Breast epithelium (tissue), 4 donors: ENCODE measurements around the gene PSMA8. TPM values are rescaled to one million over a fixed set of nuclear protein-coding genes. Genes with fewer than 3 reads are reported as not detected.
"Not testable (repeated sequence)": the region's sequence is repeated elsewhere in the genome, so short reads cannot be mapped to it uniquely, and the experiment has no call there.

Experiments used
- DNase-seq, 2 donors: peaks; one replicate each; pipeline ENCODE4 v3.0.0-alpha.2; 2019; ENCODE audit warnings: low spot score in 2 of 2
- H3K27ac ChIP-seq, 2 donors: fragments of 200-600 bp; sonication (generic) in 1 of 2; one replicate each; pipeline ENCODE4 v1.5.1; 2016 to 2019; ENCODE audit warnings: mild to moderate bottlenecking in 1 of 2
- H3K27me3 ChIP-seq, 2 donors: fragments of 200-600 bp; sonication (generic) in 1 of 2; one replicate each; pipeline versions ENCODE4 v1.5.1 to v1.6.0; 2017 to 2019; ENCODE audit warnings: control low read depth in 1 of 2, mild to moderate bottlenecking in 1 of 2
- H3K36me3 ChIP-seq: fragments of 200-600 bp; one replicate; pipeline ENCODE4 v1.5.1; 2019
- H3K4me1 ChIP-seq, 2 donors: fragments of 200-600 bp; sonication (generic); one replicate each; pipeline ENCODE4 v1.5.1; 2016 to 2019; ENCODE audit warnings: control low read depth in 1 of 2
- H3K4me3 ChIP-seq, 3 donors: fragments of 200-600 bp; sonication (generic); 1 replicate in 2 of 3; 2 replicates in 1 of 3; pipeline ENCODE4 v1.5.1; 2016 to 2019; ENCODE audit warnings: mild to moderate bottlenecking in 3 of 3, moderate library complexity in 2 of 3
- H3K9me3 ChIP-seq, 2 donors: fragments of 200-600 bp; sonication (generic) in 1 of 2; one replicate each; pipeline ENCODE4 v1.5.1; 2016 to 2019; ENCODE audit warnings: control low read depth in 1 of 2
- CTCF ChIP-seq, 3 donors: fragments of 450-650 bp; IDR thresholded peaks; one replicate each; pipeline ENCODE4 v1.5.1; 2016 to 2017; ENCODE audit warnings: antibody characterized with exemption in 3 of 3, mild to moderate bottlenecking in 3 of 3, moderate library complexity in 3 of 3
- POLR2A ChIP-seq: fragments of 450-650 bp; IDR thresholded peaks from one replicate; pipeline ENCODE4 v1.6.1; 2016; ENCODE audit warnings: antibody characterized with exemption, mild to moderate bottlenecking, moderate library complexity
- POLR2AphosphoS5 ChIP-seq, 3 donors: sonication (generic); formaldehyde crosslinking; IDR thresholded peaks; one replicate each; pipeline ENCODE4 v1.6.1; 2017; ENCODE audit warnings: antibody characterized with exemption in 3 of 3
- intact Hi-C: fragments of 100-400 bp; cut with DNase I; formaldehyde crosslinking; loops from one replicate; pipeline ENCODE4 v1.15.1; 2023; ENCODE audit warnings: low total_unique reads
- total RNA-seq, 3 donors: library from RNA; depleted of rRNA; stranded (reverse); fragments of >200 nt; gene quantifications; one replicate each; pipeline ENCODE4 v1.1.0, GENCODE V29; 2016

The PSMA8 gene
- total RNA-seq, 3 donors from 2014 or later, result not detected

GRCh38 chr18:26190506-26190905, 56.8 kb downstream of the PSMA8 start:
- no peaks in the 10 kb centered on the region for H3K36me3 ChIP-seq
- H3K4me1 ChIP-seq, result no peaks in the 10 kb centered on the region
- H3K27me3 ChIP-seq, result no peaks in the 10 kb centered on the region
- no peak overlapping the region for H3K27ac ChIP-seq
- no peak overlapping the region for H3K4me3 ChIP-seq
- no peak for DNase-seq
- peaks cover 0 to 7% of the 10 kb centered on the region in 2 donors for H3K9me3 ChIP-seq
- intact Hi-C loops, result loop anchor here (5.0 kb wide), 1 partner anchor 1298 kb away; no protein-coding TSS in a partner anchor
- TF ChIP-seq POLR2AphosphoS5 (IDR thresholded peaks at IDR 0.05) (no peak), POLR2A (no peak), CTCF (IDR thresholded peaks at IDR 0.05) (no peak)

- no peak overlapping the region for H3K27ac ChIP-seq
- H3K4me3 ChIP-seq, result no peak overlapping the region
- no peaks in the 10 kb centered on the region for H3K27me3 ChIP-seq
- no peaks in the 10 kb centered on the region for H3K4me1 ChIP-seq
- H3K36me3 ChIP-seq, result no peaks in the 10 kb centered on the region
- peaks cover 0 to 5% of the 10 kb centered on the region in 2 donors for H3K9me3 ChIP-seq
- intact Hi-C loops, result loop anchor here (5.0 kb wide), 1 partner anchor 1300 kb away; no protein-coding TSS in a partner anchor
- no peak for DNase-seq
- no peak for TF ChIP-seq POLR2A
- no peak for TF ChIP-seq POLR2AphosphoS5 (IDR thresholded peaks at IDR 0.05)
- no peak for TF ChIP-seq CTCF (IDR thresholded peaks at IDR 0.05)
Measured at GRCh38 chr18:26192233-26192632, 58.6 kb downstream of the PSMA8 start.

- Histone ChIP-seq H3K4me1 (no peaks in the 10 kb centered on the region), H3K27ac (no peak overlapping the region), H3K4me3 (no peak overlapping the region), H3K9me3 (no peaks in the 10 kb centered on the region), H3K36me3 (no peaks in the 10 kb centered on the region), H3K27me3 (no peaks in the 10 kb centered on the region)
- intact Hi-C loops, result no loop called here
- TF ChIP-seq POLR2AphosphoS5 (IDR thresholded peaks at IDR 0.05) (no peak), POLR2A (no peak), CTCF (IDR thresholded peaks at IDR 0.05) (no peak)
- DNase-seq, result no peak
Measured at GRCh38 chr18:26196605-26197004, 62.9 kb downstream of the PSMA8 start.

GRCh38 chr18:26202001-26202400, 68.3 kb downstream of the PSMA8 start:
- intact Hi-C loops, H3K27me3 ChIP-seq, H3K4me3 ChIP-seq, DNase-seq, H3K27ac ChIP-seq, H3K9me3 ChIP-seq, H3K4me1 ChIP-seq, H3K36me3 ChIP-seq: not testable (repeated sequence)

GRCh38 chr18:26205318-26205717, 71.6 kb downstream of the PSMA8 start:
- Histone ChIP-seq H3K27ac (no peak overlapping the region), H3K36me3 (no peaks in the 10 kb centered on the region), H3K27me3 (no peaks in the 10 kb centered on the region), H3K4me3 (no peak overlapping the region), H3K4me1 (no peaks in the 10 kb centered on the region), H3K9me3 (no peaks in the 10 kb centered on the region)
- no peak for DNase-seq
- TF ChIP-seq CTCF (IDR thresholded peaks at IDR 0.05) (no peak), POLR2AphosphoS5 (IDR thresholded peaks at IDR 0.05) (no peak), POLR2A (no peak)
- intact Hi-C loops, result no loop called here

- no peaks in the 10 kb centered on the region for H3K27me3 ChIP-seq
- H3K9me3 ChIP-seq, result no peaks in the 10 kb centered on the region
- H3K27ac ChIP-seq, result no peak overlapping the region
- TF ChIP-seq POLR2A (no peak), CTCF (IDR thresholded peaks at IDR 0.05) (no peak), POLR2AphosphoS5 (IDR thresholded peaks at IDR 0.05) (no peak)
- no peaks in the 10 kb centered on the region for H3K4me1 ChIP-seq
- H3K4me3 ChIP-seq, result no peak overlapping the region
- no peaks in the 10 kb centered on the region for H3K36me3 ChIP-seq
- DNase-seq, result no peak
- intact Hi-C loops, result no loop called here
Measured at GRCh38 chr18:26206488-26206887, 72.8 kb downstream of the PSMA8 start.
